Neutrophil (primary cell): ENCODE results near the gene ABCD4.

Experiments
- H3K27ac ChIP-seq: fragments of 200-600 bp; sonication (generic); 2 replicates; pipeline ENCODE4 v1.5.1; 2016; ENCODE audit warnings: mild to moderate bottlenecking, moderate library complexity
- H3K27me3 ChIP-seq: fragments of 200-600 bp; sonication (generic); 2 replicates; pipeline ENCODE4 v1.6.0; 2016; ENCODE audit warnings: mild to moderate bottlenecking
- H3K36me3 ChIP-seq: fragments of 200-600 bp; sonication (generic); 2 replicates; pipeline ENCODE4 v1.5.1; 2017
- H3K4me1 ChIP-seq, 2 experiments: fragments of 200-600 bp in 1 of 2; sonication (generic) in 1 of 2; 1 replicate in 1 of 2; 2 replicates in 1 of 2; pipeline versions ENCODE4 v1.5.1 to v1.6.1; 2013 to 2016; ENCODE audit warnings: low read depth in 1 of 2, low read length in 1 of 2, mild to moderate bottlenecking in 1 of 2, moderate library complexity in 1 of 2; ENCODE audit not compliant: control insufficient read depth in 1 of 2, insufficient read depth in 1 of 2
- H3K4me3 ChIP-seq, 2 experiments: fragments of 200-600 bp in 1 of 2; sonication (generic) in 1 of 2; 1 replicate in 1 of 2; 2 replicates in 1 of 2; pipeline ENCODE4 v1.5.1; 2013 to 2016; ENCODE audit warnings: low read depth in 1 of 2, low read length in 1 of 2, mild to moderate bottlenecking in 1 of 2, moderate library complexity in 1 of 2
- H3K9me3 ChIP-seq: fragments of 200-600 bp; sonication (generic); 2 replicates; pipeline ENCODE4 v1.5.1; 2016
- TF ChIP-seq, protein P1 (sequence below): fragments of 200-600 bp; sonication (generic); IDR thresholded peaks from 2 replicates; pipeline ENCODE4 v1.5.1; 2016; ENCODE audit warnings: antibody characterized with exemption

The ABCD4 gene

DNA sequence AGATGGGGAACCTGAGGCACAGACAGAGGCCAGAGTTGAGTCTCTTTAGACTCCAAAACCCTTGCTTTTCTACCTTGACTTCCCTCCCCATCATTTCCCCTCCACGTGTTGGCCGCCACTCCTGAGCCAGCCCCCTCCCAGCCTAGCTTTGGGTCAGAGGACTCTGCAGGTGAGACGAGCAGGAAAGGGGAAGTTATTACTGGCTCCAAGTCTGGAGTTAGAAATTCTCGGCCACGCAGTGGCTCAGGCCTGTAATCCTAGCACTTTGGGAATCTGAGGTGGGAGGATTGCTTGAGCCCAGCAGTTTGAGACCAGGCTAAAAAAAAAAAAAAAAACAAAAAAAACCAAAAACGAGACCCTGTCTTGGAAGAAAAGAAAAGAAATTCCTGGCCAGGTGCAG, 54.7 kb downstream of the ABCD4 start:
- no peak overlapping the region for H3K4me3 ChIP-seq
- H3K4me1 ChIP-seq: peaks cover 5 to 9% of the 10 kb centered on the region in 2 experiments
- no peak overlapping the region for H3K27ac ChIP-seq
- H3K27me3 ChIP-seq: peaks cover 86% of the 10 kb centered on the region
- TF ChIP-seq, protein P1, sequence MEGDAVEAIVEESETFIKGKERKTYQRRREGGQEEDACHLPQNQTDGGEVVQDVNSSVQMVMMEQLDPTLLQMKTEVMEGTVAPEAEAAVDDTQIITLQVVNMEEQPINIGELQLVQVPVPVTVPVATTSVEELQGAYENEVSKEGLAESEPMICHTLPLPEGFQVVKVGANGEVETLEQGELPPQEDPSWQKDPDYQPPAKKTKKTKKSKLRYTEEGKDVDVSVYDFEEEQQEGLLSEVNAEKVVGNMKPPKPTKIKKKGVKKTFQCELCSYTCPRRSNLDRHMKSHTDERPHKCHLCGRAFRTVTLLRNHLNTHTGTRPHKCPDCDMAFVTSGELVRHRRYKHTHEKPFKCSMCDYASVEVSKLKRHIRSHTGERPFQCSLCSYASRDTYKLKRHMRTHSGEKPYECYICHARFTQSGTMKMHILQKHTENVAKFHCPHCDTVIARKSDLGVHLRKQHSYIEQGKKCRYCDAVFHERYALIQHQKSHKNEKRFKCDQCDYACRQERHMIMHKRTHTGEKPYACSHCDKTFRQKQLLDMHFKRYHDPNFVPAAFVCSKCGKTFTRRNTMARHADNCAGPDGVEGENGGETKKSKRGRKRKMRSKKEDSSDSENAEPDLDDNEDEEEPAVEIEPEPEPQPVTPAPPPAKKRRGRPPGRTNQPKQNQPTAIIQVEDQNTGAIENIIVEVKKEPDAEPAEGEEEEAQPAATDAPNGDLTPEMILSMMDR: no peak
- H3K9me3 ChIP-seq: no peaks in the 10 kb centered on the region
- no peaks in the 10 kb centered on the region for H3K36me3 ChIP-seq

DNA sequence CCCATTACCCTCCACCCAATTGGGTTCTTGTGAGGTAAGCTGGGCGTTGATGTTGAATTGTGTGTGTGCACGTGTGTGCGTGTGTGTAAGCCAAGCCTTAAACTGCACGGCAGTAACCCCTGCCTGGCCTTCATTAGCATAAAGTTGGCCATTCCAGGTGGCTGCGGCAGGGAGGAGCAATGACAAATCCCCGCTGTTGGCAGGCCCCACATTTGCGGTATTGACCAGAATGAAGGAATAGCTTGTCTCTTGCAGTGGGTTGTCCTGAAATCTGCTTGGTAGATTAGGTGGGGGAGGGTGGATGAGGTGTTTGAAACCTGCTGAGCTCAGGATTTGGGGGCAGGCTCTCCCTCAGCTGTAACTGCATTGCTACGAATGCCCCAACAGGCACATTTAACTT, 56.2 kb downstream of the ABCD4 start:
- no peak overlapping the region for H3K27ac ChIP-seq
- no peak overlapping the region for H3K4me3 ChIP-seq
- H3K9me3 ChIP-seq: no peaks in the 10 kb centered on the region
- peaks cover 95% of the 10 kb centered on the region for H3K27me3 ChIP-seq
- peaks cover 3 to 10% of the 10 kb centered on the region in 2 experiments for H3K4me1 ChIP-seq
- TF ChIP-seq, protein P1: no peak
- no peaks in the 10 kb centered on the region for H3K36me3 ChIP-seq

DNA sequence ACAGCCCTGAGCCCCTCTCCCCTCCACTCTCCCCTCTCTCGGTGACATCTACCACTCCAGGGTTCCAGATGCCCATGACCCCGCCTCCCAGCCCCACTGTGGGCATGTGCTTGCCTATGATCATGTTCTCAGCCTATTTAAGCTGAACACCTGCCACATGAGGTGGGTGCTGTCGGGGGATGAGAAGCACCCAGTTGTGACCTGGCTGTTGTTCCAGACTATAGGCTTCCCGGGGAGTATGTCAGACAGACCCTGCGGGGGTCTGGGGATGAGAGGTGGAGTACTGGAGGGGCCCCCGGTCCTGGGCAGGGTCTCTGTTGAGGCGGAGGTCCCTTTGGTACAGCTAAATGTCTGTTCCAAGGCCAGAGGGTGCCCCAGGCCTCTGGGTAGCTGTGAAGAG, 57.4 kb downstream of the ABCD4 start:
- no peaks in the 10 kb centered on the region for H3K36me3 ChIP-seq
- no peaks in the 10 kb centered on the region for H3K9me3 ChIP-seq
- TF ChIP-seq, protein P1: no peak
- H3K4me3 ChIP-seq: no peak overlapping the region
- H3K27ac ChIP-seq: no peak overlapping the region
- peaks cover 98% of the 10 kb centered on the region for H3K27me3 ChIP-seq
- peaks cover 4 to 18% of the 10 kb centered on the region in 2 experiments for H3K4me1 ChIP-seq

DNA sequence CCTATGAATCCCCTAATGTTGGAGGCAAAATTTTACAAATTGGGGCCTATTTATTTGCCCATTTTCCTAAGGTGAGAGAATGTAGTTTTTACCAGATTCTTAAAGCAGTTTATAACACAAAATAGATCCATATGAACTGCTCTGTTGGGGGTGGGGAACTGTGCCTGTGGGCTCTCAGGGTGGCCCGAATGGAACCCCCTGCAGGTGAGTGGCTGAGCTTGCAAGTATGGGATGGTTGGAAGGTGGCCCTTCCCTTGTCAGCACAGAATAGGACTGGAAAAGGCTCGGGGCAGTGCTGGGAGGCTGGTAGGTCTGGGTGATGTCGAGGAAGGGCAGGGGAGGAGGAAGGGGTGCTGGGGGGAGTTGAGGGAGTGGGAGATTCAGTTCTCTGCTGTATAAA, 58.6 kb downstream of the ABCD4 start:
- TF ChIP-seq, protein P1: no peak
- no peak overlapping the region for H3K27ac ChIP-seq
- no peaks in the 10 kb centered on the region for H3K9me3 ChIP-seq
- H3K4me1 ChIP-seq: peaks cover 7 to 24% of the 10 kb centered on the region in 2 experiments
- H3K27me3 ChIP-seq: peaks cover 98% of the 10 kb centered on the region
- H3K4me3 ChIP-seq: no peak overlapping the region
- no peaks in the 10 kb centered on the region for H3K36me3 ChIP-seq

DNA sequence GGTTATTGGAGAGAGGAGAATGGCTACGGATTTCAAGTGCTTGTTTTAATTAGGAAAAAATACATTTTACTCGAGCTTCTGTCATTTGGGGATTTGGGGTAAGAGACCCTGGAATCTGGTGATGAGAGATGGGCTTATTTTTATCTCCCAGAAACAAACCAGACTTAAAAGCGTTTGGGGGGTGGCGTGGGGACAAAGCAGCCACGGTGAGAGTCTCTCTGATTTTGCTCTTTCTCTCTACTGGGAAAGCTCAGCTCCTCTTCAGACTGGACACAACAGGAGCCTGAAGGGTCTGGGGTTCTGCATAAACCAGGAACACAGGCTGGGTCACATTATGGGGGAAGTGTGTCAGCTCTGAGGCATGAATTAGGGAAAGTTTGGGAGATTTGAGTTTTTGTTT, 59.7 kb downstream of the ABCD4 start:
- Histone ChIP-seq H3K27me3 (peaks cover 100% of the 10 kb centered on the region), H3K9me3 (no peaks in the 10 kb centered on the region), H3K27ac (no peak overlapping the region), H3K36me3 (no peaks in the 10 kb centered on the region), H3K4me1 (peaks cover 7 to 24% of the 10 kb centered on the region in 2 experiments), H3K4me3 (no peak overlapping the region)
- TF ChIP-seq, protein P1: no peak

DNA sequence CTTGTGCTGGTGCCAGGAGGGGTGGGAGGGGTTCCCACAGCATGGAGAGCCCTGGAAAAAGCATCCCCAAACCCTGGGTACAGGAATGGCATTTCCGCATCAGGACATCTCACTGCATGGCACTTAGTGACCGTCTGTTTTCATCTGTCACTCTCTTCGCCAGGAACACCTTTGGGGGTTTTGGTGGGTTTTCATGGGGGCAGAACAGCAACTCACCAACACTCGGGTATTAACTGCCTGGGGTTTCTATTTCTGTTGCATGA, 60.0 kb downstream of the ABCD4 start:
- Histone ChIP-seq H3K27ac (no peak overlapping the region), H3K4me1 (peaks cover 7 to 24% of the 10 kb centered on the region in 2 experiments), H3K4me3 (no peak overlapping the region), H3K27me3 (peaks cover 100% of the 10 kb centered on the region), H3K36me3 (no peaks in the 10 kb centered on the region), H3K9me3 (no peaks in the 10 kb centered on the region)
- TF ChIP-seq, protein P1: no peak
